Spleen (tissue), 11 donors: ENCODE measurements around the gene IGLON5. TPM values are rescaled to one million over a fixed set of nuclear protein-coding genes. Genes with fewer than 3 reads are reported as not detected.

ENCODE experiments used
- DNase-seq: peaks from one replicate; pipeline ENCODE4 v3.0.0-alpha.2; 2020
- H3K27ac ChIP-seq, 8 donors: fragments of 200-600 bp; sonication (generic) in 7 of 8; 1 replicate in 4 of 8; 2 replicates in 4 of 8; pipeline versions ENCODE4 v1.5.0 to v1.8.0; 2016 to 2021; ENCODE audit warnings: inconsistent platforms in 4 of 8, mild to moderate bottlenecking in 4 of 8, moderate library complexity in 1 of 8
- H3K27me3 ChIP-seq, 7 donors: fragments of 200-600 bp; sonication (generic) in 6 of 7; replicated peaks in 1 of 7; 1 replicate in 4 of 7; 2 replicates in 3 of 7; pipeline versions ENCODE4 v1.5.0 to v1.8.0; 2016 to 2021; ENCODE audit warnings: inconsistent platforms in 3 of 7, mild to moderate bottlenecking in 1 of 7
- H3K36me3 ChIP-seq, 6 donors: fragments of 200-600 bp; sonication (generic) in 5 of 6; 1 replicate in 4 of 6; 2 replicates in 2 of 6; pipeline versions ENCODE4 v1.5.0 to v1.8.0; 2016 to 2021; ENCODE audit warnings: inconsistent platforms in 2 of 6
- H3K4me1 ChIP-seq, 6 donors: fragments of 200-600 bp; sonication (generic) in 5 of 6; 1 replicate in 3 of 6; 2 replicates in 3 of 6; pipeline versions ENCODE4 v1.5.0 to v1.8.0; 2016 to 2021; ENCODE audit warnings: inconsistent platforms in 3 of 6
- H3K4me3 ChIP-seq, 8 donors: fragments of 200-600 bp; sonication (generic) in 7 of 8; 1 replicate in 4 of 8; 2 replicates in 4 of 8; pipeline versions ENCODE4 v1.5.0 to v1.8.0; 2016 to 2021; ENCODE audit warnings: inconsistent platforms in 4 of 8, mild to moderate bottlenecking in 4 of 8, moderate library complexity in 2 of 8
- H3K9me3 ChIP-seq, 8 donors: fragments of 200-600 bp; sonication (generic) in 7 of 8; 1 replicate in 4 of 8; 2 replicates in 4 of 8; pipeline versions ENCODE4 v1.5.0 to v1.8.0; 2016 to 2021; ENCODE audit warnings: inconsistent platforms in 4 of 8
- POLR2A ChIP-seq, 3 donors: fragments of 450-650 bp; IDR thresholded peaks; one replicate each; pipeline ENCODE4 v1.5.1; 2017; ENCODE audit warnings: antibody characterized with exemption in 3 of 3, mild to moderate bottlenecking in 1 of 3
- POLR2AphosphoS5 ChIP-seq, 3 donors: sonication (generic); formaldehyde crosslinking; IDR thresholded peaks; one replicate each; pipeline ENCODE4 v1.5.1; 2017; ENCODE audit warnings: antibody characterized with exemption in 3 of 3
- WGBS, 5 donors: extraction: QIAGEN DNeasy Blood & Tissue Kit in 3 of 5; methylation state at CpG; one replicate each; pipeline versions ENCODE4 v1.1.5 to v1.1.7; 2013 to 2018; 5-methylcytosine and 5-hydroxymethylcytosine counted together
- intact Hi-C: fragments of 100-400 bp; cut with DNase I; formaldehyde crosslinking; loops from one replicate; pipeline ENCODE4 v1.15.0; 2023; ENCODE audit warnings: low total_unique reads
- polyA plus RNA-seq, 3 donors: library from polyadenylated mRNA; stranded (reverse); fragments of 200-250 nt; gene quantifications; one replicate each; pipeline ENCODE4 v1.2.1, GENCODE V29; 2013
- total RNA-seq, 7 donors: library from RNA; depleted of rRNA in 3 of 7; stranded (reverse); fragments of >200 nt in 3 of 7; fragmentation: NEBNext Ultra II Directional in 4 of 7; extraction: Animal tissue kit (Norgen Biotek cat#: 25700) in 4 of 7; gene quantifications; one replicate each; pipeline versions ENCODE4 v1.1.0 to v1.2.1, GENCODE V29; 2016 to 2021
- TF ChIP-seq, protein P1 (sequence below), 11 experiments: fragments of 200-600 bp in 7 of 11; fragments of 450-650 bp in 4 of 11; sonication (generic) in 4 of 11; IDR thresholded peaks in 8 of 11; conservative IDR thresholded peaks in 3 of 11; 1 replicate in 7 of 11; 2 replicates in 4 of 11; pipeline versions ENCODE4 v1.4.0 to v1.8.0; 2016 to 2021; ENCODE audit warnings: antibody characterized with exemption in 11 of 11, inconsistent platforms in 4 of 11, mild to moderate bottlenecking in 1 of 11
- donor health status: healthy with polysubstance abuse.
- donor health status: DM: no; HTN: no; CAD: no; lungs with moderate emphysema.
- donor health status: DM: no; HTN: no; CAD: no.
- donor health status: Bipolar disorder and iron deficiency.
- donor health status: healthy.
- donor health status: DM: no; HTN: no; CAD: no.
- donor health status: DM: yes; HTN: yes; CAD: no.

The IGLON5 gene
- total and polyA plus RNA-seq, 10 donors, result 0.03 TPM; not detected in 9

DNA sequence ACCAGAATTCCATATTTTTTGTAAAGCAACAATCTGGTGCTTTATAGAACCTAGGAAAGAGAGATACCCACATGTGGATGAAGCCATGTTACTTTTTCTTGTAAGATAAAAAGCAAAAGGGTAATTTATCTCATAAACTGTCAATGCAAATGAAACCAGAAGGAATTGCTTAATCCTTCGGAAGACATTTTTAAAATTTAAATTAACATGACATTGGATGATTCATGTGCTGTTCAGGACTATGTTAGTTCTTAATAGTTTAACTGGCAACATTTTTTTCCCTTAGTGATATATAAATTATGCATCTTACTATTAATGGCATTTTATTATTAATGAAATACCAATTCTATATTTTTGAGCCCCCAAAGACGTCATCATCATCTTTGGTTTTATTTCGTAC, 25.8 kb upstream of the IGLON5 start:
- Histone ChIP-seq H3K9me3 (peaks cover 0 to 20% (median 7%) of the 10 kb centered on the region in 8 donors), H3K36me3 (no peaks in the 10 kb centered on the region), H3K4me3 (no peak overlapping the region), H3K27ac (no peak overlapping the region), H3K4me1 (no peaks in the 10 kb centered on the region), H3K27me3 (peaks cover 0 to 33% (median 0%) of the 10 kb centered on the region in 7 donors)
- no peak for TF ChIP-seq POLR2AphosphoS5 (IDR thresholded peaks at IDR 0.05)
- TF ChIP-seq, protein P1, sequence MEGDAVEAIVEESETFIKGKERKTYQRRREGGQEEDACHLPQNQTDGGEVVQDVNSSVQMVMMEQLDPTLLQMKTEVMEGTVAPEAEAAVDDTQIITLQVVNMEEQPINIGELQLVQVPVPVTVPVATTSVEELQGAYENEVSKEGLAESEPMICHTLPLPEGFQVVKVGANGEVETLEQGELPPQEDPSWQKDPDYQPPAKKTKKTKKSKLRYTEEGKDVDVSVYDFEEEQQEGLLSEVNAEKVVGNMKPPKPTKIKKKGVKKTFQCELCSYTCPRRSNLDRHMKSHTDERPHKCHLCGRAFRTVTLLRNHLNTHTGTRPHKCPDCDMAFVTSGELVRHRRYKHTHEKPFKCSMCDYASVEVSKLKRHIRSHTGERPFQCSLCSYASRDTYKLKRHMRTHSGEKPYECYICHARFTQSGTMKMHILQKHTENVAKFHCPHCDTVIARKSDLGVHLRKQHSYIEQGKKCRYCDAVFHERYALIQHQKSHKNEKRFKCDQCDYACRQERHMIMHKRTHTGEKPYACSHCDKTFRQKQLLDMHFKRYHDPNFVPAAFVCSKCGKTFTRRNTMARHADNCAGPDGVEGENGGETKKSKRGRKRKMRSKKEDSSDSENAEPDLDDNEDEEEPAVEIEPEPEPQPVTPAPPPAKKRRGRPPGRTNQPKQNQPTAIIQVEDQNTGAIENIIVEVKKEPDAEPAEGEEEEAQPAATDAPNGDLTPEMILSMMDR (IDR thresholded peaks at IDR 0.05 in 8 of 11, conservative IDR thresholded peaks at IDR 0.05 in 3 of 11), result no peak
- no peak for TF ChIP-seq POLR2A (IDR thresholded peaks at IDR 0.05)
- 63 to 85% (median 81%) methylated on average over 3 of the region's 3 CpGs for WGBS, 5 donors
- intact Hi-C loops, result no loop called here
- DNase-seq, result no peak

DNA sequence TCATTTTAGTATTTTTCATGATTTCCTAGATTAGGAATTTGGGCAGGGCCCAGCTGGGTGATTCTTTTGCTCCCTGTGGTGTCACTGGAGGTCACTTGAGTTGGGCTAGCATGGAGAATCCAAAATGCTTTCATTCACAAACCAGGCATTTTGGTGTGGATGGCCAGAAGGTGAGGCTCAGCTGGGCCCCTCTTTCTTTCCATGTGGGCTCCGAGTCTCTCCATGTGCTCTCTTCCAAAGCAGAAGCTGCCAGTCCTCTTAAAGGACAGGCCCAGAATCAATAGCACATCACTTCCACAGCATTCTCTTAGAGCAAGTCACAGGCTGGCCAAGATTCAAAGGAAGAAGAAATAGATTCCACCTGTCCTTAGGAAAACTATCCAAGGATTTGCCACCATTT, 21.8 kb upstream of the IGLON5 start:
- no peaks in the 10 kb centered on the region for H3K9me3 ChIP-seq
- no peak for DNase-seq
- intact Hi-C loops, result no loop called here
- H3K36me3 ChIP-seq, result no peaks in the 10 kb centered on the region
- no peaks in the 10 kb centered on the region for H3K4me1 ChIP-seq
- TF ChIP-seq POLR2A (IDR thresholded peaks at IDR 0.05), result no peak
- no peak for TF ChIP-seq POLR2AphosphoS5 (IDR thresholded peaks at IDR 0.05)
- TF ChIP-seq, protein P1 (IDR thresholded peaks at IDR 0.05 in 8 of 11, conservative IDR thresholded peaks at IDR 0.05 in 3 of 11), result no peak
- H3K27me3 ChIP-seq, result peaks cover 0 to 44% (median 0%) of the 10 kb centered on the region in 7 donors
- no peak overlapping the region for H3K4me3 ChIP-seq
- 84 to 100% (median 86%) methylated on average over 1 of the region's 1 CpG for WGBS, 5 donors
- no peak overlapping the region for H3K27ac ChIP-seq

DNA sequence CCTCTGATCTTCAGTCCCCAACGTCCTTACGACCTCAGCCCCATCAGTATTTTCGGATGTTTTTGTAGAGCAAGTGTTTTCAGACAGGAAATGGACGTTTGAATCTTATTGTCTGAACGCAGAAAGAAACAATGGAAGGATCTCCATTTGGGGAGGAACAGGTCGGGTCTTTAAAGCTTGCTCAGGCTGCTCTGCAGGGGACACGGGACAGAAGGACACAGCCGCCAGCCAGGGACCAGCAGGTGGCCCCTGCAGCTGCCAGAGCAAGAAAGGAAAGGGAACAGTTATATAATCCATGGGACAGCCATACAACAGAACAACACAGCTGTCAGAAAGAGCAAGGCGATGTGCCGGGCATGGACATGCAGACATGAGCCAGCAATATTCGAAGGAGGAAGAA, 18.5 kb upstream of the IGLON5 start:
- peaks cover 0 to 52% (median 10%) of the 10 kb centered on the region in 7 donors for H3K27me3 ChIP-seq
- no peak for TF ChIP-seq POLR2A (IDR thresholded peaks at IDR 0.05)
- TF ChIP-seq POLR2AphosphoS5 (IDR thresholded peaks at IDR 0.05), result no peak
- TF ChIP-seq, protein P1 (IDR thresholded peaks at IDR 0.05 in 8 of 11, conservative IDR thresholded peaks at IDR 0.05 in 3 of 11), result no peak
- no peaks in the 10 kb centered on the region for H3K36me3 ChIP-seq
- intact Hi-C loops, result no loop called here
- H3K9me3 ChIP-seq, result no peaks in the 10 kb centered on the region
- DNase-seq, result no peak
- H3K27ac ChIP-seq, result no peak overlapping the region
- no peak overlapping the region for H3K4me3 ChIP-seq
- no peaks in the 10 kb centered on the region for H3K4me1 ChIP-seq
- 41 to 58% (median 46%) methylated on average over 11 of the region's 11 CpGs for WGBS, 5 donors

DNA sequence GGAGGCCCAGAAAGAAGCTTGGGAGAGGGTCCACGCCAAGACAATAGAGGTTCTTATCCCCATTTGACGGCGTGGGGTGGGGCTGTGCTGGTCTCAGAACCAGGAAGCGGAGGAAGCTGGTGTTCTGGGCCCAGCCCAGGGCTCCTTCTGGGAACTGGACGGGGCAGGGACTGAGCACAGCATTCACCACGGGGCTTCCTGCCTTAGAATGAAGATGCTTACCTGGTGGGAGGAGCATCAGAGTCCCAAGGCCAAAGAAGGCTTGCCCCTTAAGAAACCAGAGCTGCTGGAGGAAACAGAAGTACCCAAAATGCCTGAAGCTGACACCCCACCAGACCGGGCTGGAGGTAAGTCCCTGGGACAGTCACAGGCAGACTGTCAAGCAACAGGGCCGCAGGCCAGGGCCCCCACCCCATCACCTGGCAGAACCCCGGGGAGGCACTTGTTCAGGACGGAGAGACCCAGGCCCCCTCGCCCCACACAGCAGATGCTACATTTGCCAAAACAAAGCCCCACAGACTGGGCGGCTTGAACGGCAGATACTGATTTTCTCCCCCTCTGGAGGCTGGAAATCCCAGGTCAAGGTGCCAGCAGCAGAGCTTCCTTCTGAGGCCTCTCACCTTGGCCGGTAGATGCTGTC, 17.8 kb upstream of the IGLON5 start:
- no peak for DNase-seq

More for the DNA sequence above, 17.8 kb upstream of the IGLON5 start:
- H3K27me3 ChIP-seq, result peaks cover 0 to 45% (median 10%) of the 10 kb centered on the region in 7 donors
- TF ChIP-seq, protein P1 (IDR thresholded peaks at IDR 0.05 in 8 of 11, conservative IDR thresholded peaks at IDR 0.05 in 3 of 11), result no peak
- TF ChIP-seq POLR2A (IDR thresholded peaks at IDR 0.05), result no peak
- no peak for TF ChIP-seq POLR2AphosphoS5 (IDR thresholded peaks at IDR 0.05)
- H3K4me1 ChIP-seq, result no peaks in the 10 kb centered on the region
- no peaks in the 10 kb centered on the region for H3K36me3 ChIP-seq
- H3K4me3 ChIP-seq, result no peak overlapping the region
- no peaks in the 10 kb centered on the region for H3K9me3 ChIP-seq
- intact Hi-C loops, result no loop called here
- no peak overlapping the region for H3K27ac ChIP-seq
- WGBS, 5 donors, result 69 to 77% (median 75%) methylated on average over 12 to 14 of the region's 14 CpGs
